ENCODE results near the gene TRIM62.

- TF ChIP-seq CTCF (IDR thresholded peaks at IDR 0.05; ENCODE audit: low read length) (no peak), EZH2 (optimal IDR thresholded peaks at IDR 0.05; ENCODE audit: low read depth, low read length) (no peak)
Observed at GRCh38 chr1:33122483-33123178, 59.2 kb downstream of the TRIM62 start.
